ENCODE results near the gene EPB42. TPM values are rescaled to one million over a fixed set of nuclear protein-coding genes. Genes with fewer than 3 reads are reported as not detected.

Gene EPB42
- total RNA-seq, 1 experiment from 2014 or later: not detected

GRCh38 chr15:43221422-43221821 is 604 bp upstream of the EPB42 start:
- Histone ChIP-seq H4K8ac (replicated peaks; ENCODE audit: insufficient read length, low read depth, low read length) (no peak overlapping the region), H4K5ac (ENCODE audit: insufficient read length, low read depth, low read length) (no peak overlapping the region), H3K27ac (ENCODE audit: insufficient read length, low read depth, low read length) (no peak overlapping the region), H4K20me1 (ENCODE audit: control insufficient read depth, insufficient read depth, insufficient read length) (no peaks in the 10 kb centered on the region), H2BK120ac (ENCODE audit: low read depth, low read length, poor library complexity, severe bottlenecking) (no peak overlapping the region), H3K4me2 (ENCODE audit: insufficient read depth, insufficient read length, low read length) (no peak overlapping the region), H2AK5ac (ENCODE audit: insufficient read length, low read length) (no peak overlapping the region), H3K9me3 (ENCODE audit: control insufficient read depth, low read depth, low read length) (no peaks in the 10 kb centered on the region), H3K79me1 (ENCODE audit: insufficient read depth, low read depth, low read length, poor library complexity, severe bottlenecking) (no peaks in the 10 kb centered on the region), H3K23me2 (ENCODE audit: insufficient read length, low read depth, low read length, poor library complexity, severe bottlenecking) (no peaks in the 10 kb centered on the region), H3K14ac (ENCODE audit: insufficient read depth, low read length) (no peak overlapping the region), H3K4me1 (ENCODE audit: insufficient read depth, low read length) (no peaks in the 10 kb centered on the region), H3K56ac (ENCODE audit: insufficient read length, low read depth, low read length) (no peak overlapping the region), H3K18ac (ENCODE audit: insufficient read length, low read depth, low read length) (no peak overlapping the region), H2BK15ac (ENCODE audit: low read depth, low read length) (no peak overlapping the region), H3K79me2 (ENCODE audit: insufficient read depth, low read length) (no peaks in the 10 kb centered on the region), H2BK20ac (ENCODE audit: low read depth, low read length, poor library complexity, severe bottlenecking) (no peak overlapping the region), H2AFZ (ENCODE audit: low read length) (no peak overlapping the region), H4K91ac (ENCODE audit: insufficient read length, low read depth, low read length) (no peak overlapping the region), H3K23ac (ENCODE audit: insufficient read length, low read depth, low read length) (no peak overlapping the region), H2BK12ac (ENCODE audit: insufficient read length, low read depth, low read length) (no peak overlapping the region), H3T11ph (ENCODE audit: low read length) (no peak overlapping the region), H3K27me3 (ENCODE audit: insufficient read depth, low read length) (no peaks in the 10 kb centered on the region), H2BK5ac (ENCODE audit: insufficient read length, low read length) (no peak overlapping the region), H3K4ac (ENCODE audit: low read depth, low read length) (no peak overlapping the region), H3K9ac (ENCODE audit: extremely low read depth, insufficient read length, low read length) (no peak overlapping the region)
- no CpG with 5 or more reads among the region's 1 CpG for WGBS (ENCODE audit: extremely low coverage, insufficient read length, low lambda C conversion rate)
- no peak overlapping the region for H3K4me3 Mint-ChIP-seq
- H3K27me3 Mint-ChIP-seq (ENCODE audit: low read depth): peaks cover 1% of the 10 kb centered on the region; the same call in 1 of the 2 replicates
- no peak for TF ChIP-seq CTCF (conservative IDR thresholded peaks at IDR 0.05)
- no peak for DNase-seq
- no peaks in the 10 kb centered on the region for H3K36me3 Mint-ChIP-seq (ENCODE audit: insufficient read depth in 1 of 3, low read depth in 3 of 3)
- H3K27ac Mint-ChIP-seq: no peak overlapping the region
- peaks cover 5 to 9% of the 10 kb centered on the region in 2 experiments for H3K4me1 Mint-ChIP-seq
- H3K9me3 Mint-ChIP-seq: no peaks in the 10 kb centered on the region
